ENCODE measurements around the gene SDSL. TPM values are rescaled to one million over a fixed set of nuclear protein-coding genes. Genes with fewer than 3 reads are reported as not detected.

Gene SDSL
- total RNA-seq, 1 donor from 2014 or later, result 0.31 TPM

GRCh38 chr12:113420996-113421595, 1.1 kb upstream of the SDSL start:
- no peak for DNase-seq

GRCh38 chr12:113422886-113423669, 898 bp downstream of the SDSL start:
- DNase-seq, result no peak

- no peak for DNase-seq
These were observed 2.3 kb downstream of the SDSL start for GRCh38 chr12:113424456-113424855.

GRCh38 chr12:113424915-113425823, 3.0 kb downstream of the SDSL start:
- peak; percentile 51 for DNase-seq

GRCh38 chr12:113425960-113426453, 3.8 kb downstream of the SDSL start:
- DNase-seq, result no peak

DNA sequence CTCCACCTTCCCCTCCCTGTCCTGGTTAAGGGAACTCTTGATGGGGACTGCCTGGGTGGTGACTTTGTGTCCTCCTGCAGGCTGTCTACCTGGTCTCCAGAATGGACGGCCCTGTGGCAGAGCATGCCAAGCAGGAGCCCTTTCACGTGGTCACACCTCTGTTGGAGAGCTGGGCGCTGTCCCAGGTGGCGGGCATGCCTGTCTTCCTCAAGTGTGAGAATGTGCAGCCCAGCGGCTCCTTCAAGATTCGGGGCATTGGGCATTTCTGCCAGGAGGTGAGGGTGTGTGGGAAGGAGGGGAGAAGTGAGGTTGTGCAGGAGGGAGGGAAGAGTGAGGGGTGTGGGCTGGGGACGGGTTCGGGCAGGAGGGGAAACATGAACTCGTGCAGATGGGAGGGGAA, 5.7 kb downstream of the SDSL start:
- DNase-seq, result no peak

GRCh38 chr12:113428482-113428881, 6.3 kb downstream of the SDSL start:
- no peak for DNase-seq

GRCh38 chr12:113432986-113433385, 10.8 kb downstream of the SDSL start:
- no peak for DNase-seq

GRCh38 chr12:113435367-113435766, 13.2 kb downstream of the SDSL start:
- DNase-seq, result no peak

DNA sequence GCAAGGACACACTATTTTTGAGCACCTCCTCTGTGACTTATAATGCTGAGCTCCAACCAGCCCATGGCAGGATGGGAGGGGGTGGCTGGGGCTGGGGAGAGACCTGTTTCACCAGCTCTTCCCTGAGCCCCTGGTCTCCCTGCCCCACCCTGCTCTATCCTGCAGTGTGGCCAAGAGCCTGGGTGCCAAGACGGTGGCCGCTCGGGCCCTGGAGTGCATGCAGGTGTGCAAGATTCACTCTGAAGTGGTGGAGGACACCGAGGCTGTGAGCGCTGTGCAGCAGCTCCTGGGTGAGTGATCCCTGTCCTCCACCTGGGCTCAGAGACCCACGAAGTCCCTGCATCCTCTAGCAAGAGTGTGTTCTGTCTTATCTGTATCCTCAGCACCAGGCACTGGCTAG, 14.4 kb downstream of the SDSL start:
- DNase-seq, result no peak

DNA sequence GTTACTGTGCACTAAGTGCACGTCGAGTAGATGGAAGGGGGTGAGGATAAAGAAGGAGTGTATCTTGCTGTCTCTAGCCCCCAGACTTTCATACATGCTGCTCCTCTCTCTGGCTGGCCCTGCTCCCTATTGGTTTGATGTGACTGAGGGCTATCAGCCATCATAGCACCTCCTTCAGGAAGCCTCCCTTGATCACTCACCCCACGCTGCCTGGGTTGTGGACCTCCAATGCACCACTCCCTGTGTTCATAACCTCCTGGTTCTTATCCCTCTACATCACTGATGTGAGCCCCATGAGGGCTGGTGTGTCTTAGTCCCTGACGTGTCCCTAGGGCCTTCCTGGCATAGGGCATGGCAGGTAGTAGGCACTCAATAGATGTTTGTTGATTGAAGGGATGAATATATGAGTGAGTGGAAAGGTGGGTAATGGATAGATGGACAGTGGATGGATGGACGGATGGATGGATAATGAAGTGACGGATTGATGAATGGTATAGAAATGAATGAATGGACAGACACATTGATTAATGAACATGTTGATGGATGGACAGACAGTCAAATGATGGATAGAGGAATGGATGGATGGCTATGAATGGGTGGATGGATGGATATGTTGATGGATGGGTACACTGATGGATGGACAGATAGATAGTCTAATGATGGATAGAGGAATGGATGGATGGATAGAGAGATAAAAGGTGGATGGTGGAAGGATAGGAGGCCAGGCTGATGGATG, 15.0 kb downstream of the SDSL start:
- no peak for DNase-seq

DNA sequence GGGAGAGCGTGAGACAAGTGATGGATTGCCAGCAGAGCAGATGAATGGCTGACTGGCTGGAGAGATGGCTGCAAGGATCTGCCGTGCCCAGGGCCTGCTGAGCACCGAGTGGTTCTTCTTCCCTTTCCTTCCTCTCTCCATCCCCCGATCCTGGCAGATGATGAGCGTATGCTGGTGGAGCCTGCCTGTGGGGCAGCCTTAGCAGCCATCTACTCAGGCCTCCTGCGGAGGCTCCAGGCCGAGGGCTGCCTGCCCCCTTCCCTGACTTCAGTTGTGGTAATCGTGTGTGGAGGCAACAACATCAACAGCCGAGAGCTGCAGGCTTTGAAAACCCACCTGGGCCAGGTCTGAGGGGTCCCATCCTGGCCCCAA, 15.5 kb downstream of the SDSL start:
- DNase-seq, result no peak

- DNase-seq, result no peak
These were observed 16.5 kb downstream of the SDSL start for GRCh38 chr12:113438523-113439300.

DNA sequence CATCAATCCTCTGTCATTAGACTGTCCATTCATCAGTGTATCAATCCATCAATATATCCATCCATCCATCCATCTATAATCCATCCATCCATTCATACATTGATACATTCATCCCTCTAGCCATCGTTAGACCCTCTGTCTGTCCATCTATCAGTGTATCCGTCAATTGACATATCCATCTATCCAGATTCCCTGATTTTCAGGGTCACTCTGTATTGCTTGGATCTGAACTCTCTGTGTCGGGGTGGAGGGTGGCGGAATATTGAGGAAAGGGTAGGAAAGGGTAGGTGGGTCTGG, 17.1 kb downstream of the SDSL start:
- no peak for DNase-seq

DNA sequence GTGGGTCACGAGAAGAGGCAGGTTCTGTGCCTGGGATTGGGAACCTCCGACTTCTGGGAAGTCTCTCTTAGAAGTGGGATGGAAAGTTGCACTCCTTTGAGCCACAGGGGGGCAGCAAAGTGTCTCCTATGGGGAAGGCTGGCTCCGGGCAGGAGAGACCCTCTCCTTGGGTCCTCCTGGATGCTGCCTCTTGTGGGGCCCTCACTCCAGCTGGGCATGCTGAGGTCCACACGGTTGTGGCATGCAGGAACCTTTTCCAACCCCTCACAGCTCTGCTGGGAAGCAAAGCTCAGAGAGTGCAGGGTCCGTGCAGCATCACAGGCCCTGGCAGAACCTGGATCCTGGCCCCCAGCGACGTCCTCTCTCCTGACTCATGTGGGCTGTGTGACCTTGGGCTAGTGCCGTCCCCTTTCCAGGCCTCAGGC, 17.4 kb downstream of the SDSL start:
- DNase-seq, result peak; percentile 70

GRCh38 chr12:113440336-113440735, 18.2 kb downstream of the SDSL start:
- no peak for DNase-seq

GRCh38 chr12:113440947-113441782, 19.0 kb downstream of the SDSL start:
- DNase-seq, result no peak

GRCh38 chr12:113443030-113443539, 20.9 kb downstream of the SDSL start:
- DNase-seq, result no peak

DNA sequence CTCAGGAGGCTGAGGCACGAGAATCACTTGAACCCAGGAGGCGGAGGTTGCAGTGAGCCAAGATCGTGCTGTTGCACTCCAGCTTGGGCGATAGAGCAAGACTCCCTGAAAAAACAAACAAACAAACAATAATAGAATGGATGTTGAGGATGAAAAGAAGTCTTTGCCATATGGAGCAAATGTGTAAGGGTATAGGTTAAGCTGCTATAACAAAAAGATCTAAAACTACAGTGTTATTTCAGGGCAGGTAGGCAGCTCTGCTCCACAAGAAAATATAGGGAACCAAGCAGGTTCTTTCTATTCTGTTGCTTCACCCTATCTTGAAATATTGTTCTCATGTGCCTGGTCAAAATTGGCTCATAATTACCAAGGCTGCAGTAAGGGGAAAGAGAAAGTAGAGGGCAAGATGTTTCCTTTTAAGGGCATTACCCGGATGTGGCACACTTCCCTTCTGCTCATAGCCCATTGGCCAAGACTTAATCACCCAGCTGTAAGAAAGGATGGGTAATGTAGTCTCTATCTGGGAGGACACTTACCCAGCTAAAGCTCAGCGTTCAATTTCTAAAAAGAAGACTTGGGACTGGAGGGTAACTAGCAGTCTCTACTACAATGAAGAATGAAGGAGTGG, 23.5 kb downstream of the SDSL start:
- no peak for DNase-seq

GRCh38 chr12:113448873-113449272, 26.7 kb downstream of the SDSL start:
- no peak for DNase-seq
